IMR-90 (cell line): Measurements from ENCODE around the gene ZRANB3. TPM values are rescaled to one million over a fixed set of nuclear protein-coding genes. Genes with fewer than 3 reads are reported as not detected.

Source experiments
- ATAC-seq: fragments of 200-7000 bp; cut with Tn5 transposase; 2 replicates; pipeline ENCODE4 v1.9.1; 2020; ENCODE audit warnings: low read depth, mild to moderate bottlenecking, moderate library complexity
- BruUV-seq: library from RNA; stranded (reverse); fragments of 400-500 nt; replicated peaks from 2 replicates; lab custom pipeline; 2021; lab: Mats Ljungman, UMichigan
- CTCF ChIA-PET: fragments of 300-600 bp; formaldehyde crosslinking; extraction: SDS; loops from one replicate; lab custom pipeline; 2021; ENCODE audit warnings: antibody characterized with exemption; lab: Yijun Ruan, JAX
- POLR2A ChIA-PET: fragments of 300-600 bp; sonication (Branson Sonifier 250); formaldehyde crosslinking; loops from one replicate; lab custom pipeline; 2022; ENCODE audit warnings: antibody characterized with exemption; ENCODE audit not compliant: unreplicated experiment; lab: Charles Lee
- DNase-seq: peaks from one replicate; pipeline ENCODE4 v3.0.0; 2013
- H2AFZ ChIP-seq: replicated peaks from 2 replicates; pipeline ENCODE3; 2013; ENCODE audit warnings: low read length, mild to moderate bottlenecking; ENCODE audit not compliant: poor library complexity
- H2AK5ac ChIP-seq: 2 replicates; pipeline ENCODE4 v1.6.1; 2013; ENCODE audit warnings: low read depth, low read length, inconsistent platforms
- H2AK9ac ChIP-seq: replicated peaks from 2 replicates; pipeline ENCODE3; 2013; ENCODE audit warnings: mild to moderate bottlenecking, low read depth, low read length, moderate library complexity; ENCODE audit not compliant: poor library complexity
- H2BK120ac ChIP-seq: 2 replicates; pipeline ENCODE4 v1.6.1; 2013; ENCODE audit warnings: low read depth, low read length, inconsistent platforms
- H2BK15ac ChIP-seq: 3 replicates; pipeline ENCODE4 v1.6.1; 2013; ENCODE audit warnings: low read depth, low read length, inconsistent platforms
- H2BK20ac ChIP-seq: 2 replicates; pipeline ENCODE4 v1.6.1; 2013; ENCODE audit warnings: low read depth, mild to moderate bottlenecking, inconsistent platforms, low read length, moderate library complexity
- H2BK5ac ChIP-seq: 2 replicates; pipeline ENCODE4 v1.6.1; 2013; ENCODE audit warnings: mild to moderate bottlenecking, low read depth, low read length, inconsistent platforms; ENCODE audit not compliant: poor library complexity, severe bottlenecking
- H3K14ac ChIP-seq: replicated peaks from 2 replicates; pipeline ENCODE4 v1.6.1; 2013; ENCODE audit warnings: low read depth, low read length, inconsistent platforms
- H3K18ac ChIP-seq: 2 replicates; pipeline ENCODE4 v1.6.1; 2013; ENCODE audit warnings: low read depth, low read length, control low read depth
- H3K23ac ChIP-seq: 2 replicates; pipeline ENCODE4 v1.6.1; 2013; ENCODE audit warnings: low read depth, low read length, inconsistent platforms
- H3K27ac ChIP-seq: 2 replicates; pipeline ENCODE4 v1.5.1; 2013; ENCODE audit warnings: mild to moderate bottlenecking, control low read depth, low read length; ENCODE audit not compliant: insufficient read depth
- H3K27me3 ChIP-seq: 2 replicates; pipeline ENCODE4 v1.6.1; 2013; ENCODE audit warnings: low read length; ENCODE audit not compliant: control insufficient read depth, insufficient read depth
- H3K36me3 ChIP-seq: 2 replicates; pipeline ENCODE4 v1.6.1; 2013; ENCODE audit warnings: low read length, mixed read lengths; ENCODE audit not compliant: control insufficient read depth, insufficient read depth
- H3K4ac ChIP-seq: 2 replicates; pipeline ENCODE4 v1.6.1; 2013; ENCODE audit warnings: low read depth, low read length, inconsistent platforms
- H3K4me1 ChIP-seq: 2 replicates; pipeline ENCODE4 v1.6.1; 2013; ENCODE audit warnings: low read length, mixed read lengths; ENCODE audit not compliant: control insufficient read depth, insufficient read depth
- H3K4me2 ChIP-seq: 2 replicates; pipeline ENCODE4 v1.6.1; 2013; ENCODE audit warnings: low read depth, mild to moderate bottlenecking, control low read depth, low read length, moderate library complexity
- H3K4me3 ChIP-seq: 2 replicates; pipeline ENCODE4 v1.5.1; 2013; ENCODE audit warnings: low read depth, mild to moderate bottlenecking, control low read depth, low read length, moderate library complexity; ENCODE audit not compliant: insufficient read depth
- H3K56ac ChIP-seq: 2 replicates; pipeline ENCODE4 v1.6.1; 2013; ENCODE audit warnings: low read length, inconsistent platforms; ENCODE audit not compliant: insufficient read depth; ENCODE audit errors: extremely low read depth
- H3K79me1 ChIP-seq, 2 experiments: 2 replicates each; pipeline ENCODE4 v1.6.1; 2013; ENCODE audit warnings: low read length in 2 of 2, inconsistent platforms in 1 of 2, low read depth in 1 of 2
- H3K9ac ChIP-seq: 2 replicates; pipeline ENCODE4 v1.6.1; 2013; ENCODE audit warnings: low read depth, low read length, control low read depth
- H3K9me1 ChIP-seq: 2 replicates; pipeline ENCODE4 v1.6.1; 2013; ENCODE audit warnings: low read length, inconsistent platforms; ENCODE audit not compliant: insufficient read depth
- H3K9me3 ChIP-seq: 2 replicates; pipeline ENCODE4 v1.6.1; 2013; ENCODE audit warnings: low read length; ENCODE audit not compliant: control insufficient read depth, insufficient read depth
- H4K20me1 ChIP-seq: 2 replicates; pipeline ENCODE4 v1.6.1; 2013; ENCODE audit warnings: low read length, inconsistent platforms; ENCODE audit not compliant: insufficient read depth
- H4K5ac ChIP-seq: 2 replicates; pipeline ENCODE4 v1.6.1; 2013; ENCODE audit warnings: mild to moderate bottlenecking, low read depth, low read length, control low read depth
- H4K8ac ChIP-seq, 2 experiments: 2 replicates each; pipeline ENCODE4 v1.6.1; 2013; ENCODE audit warnings: low read depth in 2 of 2, low read length in 2 of 2, control low read depth in 1 of 2, inconsistent platforms in 1 of 2
- H4K91ac ChIP-seq: 2 replicates; pipeline ENCODE4 v1.6.1; 2013; ENCODE audit warnings: low read depth, low read length, inconsistent platforms; ENCODE audit not compliant: insufficient read depth
- BHLHE40 ChIP-seq: fragments of 150-350 bp; IDR thresholded peaks from 2 replicates; pipeline ENCODE4 v1.6.1; 2016; ENCODE audit warnings: mild to moderate bottlenecking, low read depth, low read length
- CEBPB ChIP-seq: IDR thresholded peaks from 2 replicates; pipeline ENCODE4 v1.6.1; 2012; ENCODE audit warnings: low read depth, low read length, improper control_type of control experiment
- CHD1 ChIP-seq: IDR thresholded peaks from 2 replicates; pipeline ENCODE4 v1.6.1; 2012; ENCODE audit warnings: low read depth, low read length, improper control_type of control experiment
- FOS ChIP-seq: fragments of 150-350 bp; IDR thresholded peaks from 2 replicates; pipeline ENCODE4 v1.6.1; 2016; ENCODE audit warnings: low read depth, low read length
- MAFK ChIP-seq: IDR thresholded peaks from 2 replicates; pipeline ENCODE4 v1.6.1; 2012; ENCODE audit warnings: low read depth, low read length, improper control_type of control experiment
- MAZ ChIP-seq: IDR thresholded peaks from 2 replicates; pipeline ENCODE4 v1.6.1; 2012; ENCODE audit warnings: low read depth, mild to moderate bottlenecking, low read length, improper control_type of control experiment, moderate library complexity, borderline replicate concordance
- MXI1 ChIP-seq: IDR thresholded peaks from 2 replicates; pipeline ENCODE4 v1.6.1; 2012; ENCODE audit warnings: low read depth, mild to moderate bottlenecking, low read length, moderate library complexity, borderline replicate concordance
- NFE2L2 ChIP-seq: fragments of 150-350 bp; IDR thresholded peaks from 2 replicates; pipeline ENCODE4 v1.6.1; 2016; ENCODE audit warnings: low read depth, mild to moderate bottlenecking, low read length
- POLR2A ChIP-seq: IDR thresholded peaks from 2 replicates; pipeline ENCODE4 v1.6.1; 2012; ENCODE audit warnings: mild to moderate bottlenecking, low read depth, low read length
- RAD21 ChIP-seq: IDR thresholded peaks from 2 replicates; pipeline ENCODE4 v1.6.1; 2012; ENCODE audit warnings: low read length, improper control_type of control experiment
- RCOR1 ChIP-seq: IDR thresholded peaks from 2 replicates; pipeline ENCODE4 v1.6.1; 2012; ENCODE audit warnings: mild to moderate bottlenecking, low read length, improper control_type of control experiment; ENCODE audit not compliant: insufficient replicate concordance
- RFX5 ChIP-seq: IDR thresholded peaks from 2 replicates; pipeline ENCODE4 v1.8.0; 2012; ENCODE audit warnings: low read depth, mild to moderate bottlenecking, low read length, moderate library complexity
- dilution Hi-C: fragments of 300-500 bp; cut with HindIII; formaldehyde crosslinking; loops from one replicate; pipeline ENCODE4 v1.14.3; 2018; ENCODE audit warnings: low sequenced_read_pairs; ENCODE audit not compliant: unreplicated experiment
- in situ Hi-C: fragments of 300-500 bp; cut with MboI; formaldehyde crosslinking; loops from 3 replicates; pipeline ENCODE4 v1.14.3; 2019; ENCODE audit warnings: low sequenced_read_pairs, inconsistent platforms, mixed read lengths
- intact Hi-C: fragments of 100-400 bp; cut with micrococcal nuclease; formaldehyde crosslinking; loops from 2 replicates; pipeline ENCODE4 v1.10.0; 2022
- polyA plus RNA-seq, 3 experiments: library from polyadenylated mRNA; depleted of rRNA; stranded (reverse); fragments of >200 nt; gene quantifications; 2 replicates each; pipeline ENCODE4 v1.2.3, GENCODE V29; 2012; ENCODE audit warnings: low replicate concordance in 1 of 3
- total RNA-seq: library from RNA; depleted of rRNA; stranded (reverse); fragments of >200 nt; gene quantifications from 2 replicates; pipeline ENCODE4 v1.2.3, GENCODE V29; 2012
- TF ChIP-seq, protein P1 (sequence below): conservative IDR thresholded peaks from 2 replicates; pipeline ENCODE4 v1.5.1; 2012; ENCODE audit warnings: mild to moderate bottlenecking, low read depth, low read length, improper control_type of control experiment
- TF ChIP-seq, protein P2 (sequence below): fragments of 150-350 bp; IDR thresholded peaks from 2 replicates; pipeline ENCODE4 v1.6.1; 2016; ENCODE audit warnings: low read depth, mild to moderate bottlenecking, low read length, moderate library complexity, borderline replicate concordance
- TF ChIP-seq, protein P3 (sequence below): fragments of 150-350 bp; IDR thresholded peaks from 2 replicates; pipeline ENCODE4 v1.6.1; 2017; ENCODE audit warnings: mild to moderate bottlenecking, antibody characterized with exemption, low read length, low read depth

The ZRANB3 gene
- total and polyA plus RNA-seq, 2 of the 4 experiments (the other 2 are of a cell fraction) = 3.4 to 9.3 TPM

DNA sequence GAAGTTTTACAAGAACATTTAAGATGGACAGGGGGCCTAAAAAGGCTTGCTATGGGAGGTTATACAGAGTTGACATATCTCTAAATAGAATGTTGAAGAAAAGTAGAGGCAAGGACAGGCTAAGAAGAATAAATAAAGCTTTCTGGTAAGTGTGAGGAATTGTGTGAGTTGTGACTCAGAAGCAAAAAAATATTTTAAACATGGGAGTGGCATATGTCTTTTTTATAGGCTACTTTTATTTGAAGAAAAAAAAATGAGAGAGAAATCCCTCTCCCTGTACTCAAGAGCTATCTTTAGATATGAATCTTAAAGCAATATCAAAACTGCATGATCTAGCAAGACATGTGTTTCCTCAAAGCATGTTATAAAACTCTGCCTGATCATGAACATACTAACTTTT, 437.8 kb downstream of the ZRANB3 start:
- H3K9me3 ChIP-seq = no peaks in the 10 kb centered on the region
- H3K4ac ChIP-seq = no peak overlapping the region
- no peak overlapping the region for H3K9ac ChIP-seq
- H3K56ac ChIP-seq = no peak overlapping the region
- no peaks in the 10 kb centered on the region; the same call in 1 of the 2 replicates for H3K9me1 ChIP-seq
- H2AK5ac ChIP-seq = no peak overlapping the region
- no peak overlapping the region for H3K4me2 ChIP-seq
- no TSS peak for BruUV-seq
- no peak overlapping the region for H3K14ac ChIP-seq
- peaks cover 18 to 23% of the 10 kb centered on the region in 2 experiments for H3K79me1 ChIP-seq
- no peak overlapping the region for H3K27ac ChIP-seq
- H3K4me1 ChIP-seq = peaks cover 7% of the 10 kb centered on the region
- no peak overlapping the region for H4K8ac ChIP-seq
- H2BK120ac ChIP-seq = no peak overlapping the region
- H2AK9ac ChIP-seq = no peak overlapping the region
- ChIA-PET CTCF (interaction anchor here (0.6 kb wide), 2 partner anchors 26 to 1138 kb away, joined by 4 to 5 read pairs; no protein-coding TSS in a partner anchor), POLR2A (interaction anchor here (0.6 kb wide), 1 partner anchor 458 kb away, joined by 3 read pairs; no protein-coding TSS in a partner anchor)
- H3K4me3 ChIP-seq = no peak overlapping the region
- in situ Hi-C loops (no loop called here), intact Hi-C loops (no loop called here), dilution Hi-C loops (no loop called here)
- peak overlapping the region; percentile 32 for H2BK5ac ChIP-seq
- H2BK20ac ChIP-seq = no peak overlapping the region
- no peak overlapping the region for H3K23ac ChIP-seq
- H3K27me3 ChIP-seq = no peaks in the 10 kb centered on the region
- TF ChIP-seq, protein P1, sequence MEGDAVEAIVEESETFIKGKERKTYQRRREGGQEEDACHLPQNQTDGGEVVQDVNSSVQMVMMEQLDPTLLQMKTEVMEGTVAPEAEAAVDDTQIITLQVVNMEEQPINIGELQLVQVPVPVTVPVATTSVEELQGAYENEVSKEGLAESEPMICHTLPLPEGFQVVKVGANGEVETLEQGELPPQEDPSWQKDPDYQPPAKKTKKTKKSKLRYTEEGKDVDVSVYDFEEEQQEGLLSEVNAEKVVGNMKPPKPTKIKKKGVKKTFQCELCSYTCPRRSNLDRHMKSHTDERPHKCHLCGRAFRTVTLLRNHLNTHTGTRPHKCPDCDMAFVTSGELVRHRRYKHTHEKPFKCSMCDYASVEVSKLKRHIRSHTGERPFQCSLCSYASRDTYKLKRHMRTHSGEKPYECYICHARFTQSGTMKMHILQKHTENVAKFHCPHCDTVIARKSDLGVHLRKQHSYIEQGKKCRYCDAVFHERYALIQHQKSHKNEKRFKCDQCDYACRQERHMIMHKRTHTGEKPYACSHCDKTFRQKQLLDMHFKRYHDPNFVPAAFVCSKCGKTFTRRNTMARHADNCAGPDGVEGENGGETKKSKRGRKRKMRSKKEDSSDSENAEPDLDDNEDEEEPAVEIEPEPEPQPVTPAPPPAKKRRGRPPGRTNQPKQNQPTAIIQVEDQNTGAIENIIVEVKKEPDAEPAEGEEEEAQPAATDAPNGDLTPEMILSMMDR = no peak
- TF ChIP-seq RFX5 (no peak), MAZ (no peak), BHLHE40 (no peak), RAD21 (no peak), CHD1 (no peak), FOS (no peak), CEBPB (no peak), MAFK (no peak), POLR2A (no peak), RCOR1 (no peak), MXI1 (no peak), NFE2L2 (no peak)
- TF ChIP-seq, protein P2, sequence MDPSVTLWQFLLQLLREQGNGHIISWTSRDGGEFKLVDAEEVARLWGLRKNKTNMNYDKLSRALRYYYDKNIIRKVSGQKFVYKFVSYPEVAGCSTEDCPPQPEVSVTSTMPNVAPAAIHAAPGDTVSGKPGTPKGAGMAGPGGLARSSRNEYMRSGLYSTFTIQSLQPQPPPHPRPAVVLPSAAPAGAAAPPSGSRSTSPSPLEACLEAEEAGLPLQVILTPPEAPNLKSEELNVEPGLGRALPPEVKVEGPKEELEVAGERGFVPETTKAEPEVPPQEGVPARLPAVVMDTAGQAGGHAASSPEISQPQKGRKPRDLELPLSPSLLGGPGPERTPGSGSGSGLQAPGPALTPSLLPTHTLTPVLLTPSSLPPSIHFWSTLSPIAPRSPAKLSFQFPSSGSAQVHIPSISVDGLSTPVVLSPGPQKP = no peak
- TF ChIP-seq, protein P3, sequence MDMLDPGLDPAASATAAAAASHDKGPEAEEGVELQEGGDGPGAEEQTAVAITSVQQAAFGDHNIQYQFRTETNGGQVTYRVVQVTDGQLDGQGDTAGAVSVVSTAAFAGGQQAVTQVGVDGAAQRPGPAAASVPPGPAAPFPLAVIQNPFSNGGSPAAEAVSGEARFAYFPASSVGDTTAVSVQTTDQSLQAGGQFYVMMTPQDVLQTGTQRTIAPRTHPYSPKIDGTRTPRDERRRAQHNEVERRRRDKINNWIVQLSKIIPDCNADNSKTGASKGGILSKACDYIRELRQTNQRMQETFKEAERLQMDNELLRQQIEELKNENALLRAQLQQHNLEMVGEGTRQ = no peak
- no peaks in the 10 kb centered on the region; the same call in 1 of the 2 replicates for H4K20me1 ChIP-seq
- no peak; the same call in 1 of the 2 replicates for ATAC-seq
- DNase-seq = no peak
- no peak overlapping the region for H4K91ac ChIP-seq
- no peak overlapping the region for H2BK15ac ChIP-seq
- H2AFZ ChIP-seq = no peak overlapping the region
- H3K36me3 ChIP-seq = peaks cover 7% of the 10 kb centered on the region; the same call in 1 of the 2 replicates
- H4K5ac ChIP-seq = no peak overlapping the region
- H3K18ac ChIP-seq = no peak overlapping the region
